GM19240 (cell line): Measurements from ENCODE around the gene PATE4.
"Not testable (repeated sequence)": the region's sequence is repeated elsewhere in the genome, so short reads cannot be mapped to it uniquely, and the experiment has no call there.

Experiments
- DNase-seq: peaks from one replicate; pipeline ENCODE4 v3.0.0; 2011; ENCODE audit warnings: low spot score; ENCODE audit not compliant: insufficient read length

The PATE4 gene

GRCh38 chr11:125833016-125833415 is at the start of gene PATE4:
TSS of gene PATE4 (plus strand) at chr11:125833316. CDS start at chr11:125833360, 44 bp downstream.
- DNase-seq, result no peak

DNA sequence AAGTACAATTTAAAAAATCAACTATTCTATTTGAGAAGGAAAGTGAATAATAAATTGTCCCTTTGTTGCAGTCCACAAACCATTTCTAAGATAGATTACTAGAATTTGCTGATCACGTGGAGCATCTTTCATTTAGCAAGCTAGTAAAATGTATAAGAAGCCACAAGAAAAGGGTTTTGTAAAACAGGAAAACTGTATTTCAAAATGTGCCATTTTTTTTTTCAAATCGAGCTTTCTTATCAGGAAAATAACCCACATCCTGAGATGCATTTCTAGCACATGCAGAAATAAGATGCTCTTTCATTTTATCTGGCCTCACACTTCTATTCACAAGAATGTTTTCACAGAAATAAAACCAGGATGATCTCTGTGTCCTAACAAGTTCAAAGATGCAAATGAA is 48.4 kb upstream of the PATE4 start:
- no peak for DNase-seq

GRCh38 chr11:125787827-125788226 is 45.3 kb upstream of the PATE4 start, which contains the start of gene PATE3:
TSS of gene PATE3 (plus strand) at chr11:125788127. CDS start at chr11:125788152, 25 bp downstream.
- no peak for DNase-seq

DNA sequence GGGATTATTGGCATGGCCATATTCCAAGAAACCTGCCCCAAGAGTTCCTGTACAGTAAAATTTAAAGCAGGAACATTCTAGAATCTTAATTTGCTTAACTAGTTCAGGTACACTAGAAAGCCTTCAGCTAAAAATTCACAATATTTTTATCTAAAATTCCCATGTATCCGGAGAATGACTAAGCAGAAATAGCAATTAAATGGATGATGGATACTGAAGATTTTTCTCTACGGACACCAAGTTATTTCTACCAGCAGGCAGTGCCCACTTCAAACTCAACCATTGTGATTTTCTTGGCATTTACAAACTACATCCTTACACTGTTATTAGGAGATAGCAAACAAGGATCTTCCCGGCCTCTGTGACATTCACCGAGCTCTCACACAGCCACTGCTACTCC is 42.3 kb upstream of the PATE4 start:
- DNase-seq, result no peak

DNA sequence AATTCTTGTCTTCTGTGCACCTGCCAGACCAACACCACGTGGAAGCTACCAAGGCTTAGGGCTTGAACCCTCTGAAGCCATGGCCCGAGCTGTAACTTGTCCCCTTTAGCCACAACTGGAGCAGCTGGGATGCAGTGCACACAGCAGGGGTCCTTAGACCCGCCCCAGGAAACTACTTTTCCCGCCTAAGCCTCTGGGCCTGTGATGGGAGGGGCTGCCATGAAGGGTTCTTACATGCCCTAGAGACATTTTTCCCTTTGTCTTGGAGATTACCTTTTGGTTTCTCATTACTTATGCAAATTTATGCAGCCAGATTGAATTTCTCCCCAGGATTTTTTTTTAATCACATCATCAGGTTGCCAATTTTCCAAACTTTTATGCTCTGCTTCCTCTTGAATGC is 35.5 kb upstream of the PATE4 start:
- DNase-seq, result no peak

GRCh38 chr11:125799808-125800207 is 33.3 kb upstream of the PATE4 start:
- no peak for DNase-seq

GRCh38 chr11:125802387-125802786 is 30.7 kb upstream of the PATE4 start:
- no peak for DNase-seq

DNA sequence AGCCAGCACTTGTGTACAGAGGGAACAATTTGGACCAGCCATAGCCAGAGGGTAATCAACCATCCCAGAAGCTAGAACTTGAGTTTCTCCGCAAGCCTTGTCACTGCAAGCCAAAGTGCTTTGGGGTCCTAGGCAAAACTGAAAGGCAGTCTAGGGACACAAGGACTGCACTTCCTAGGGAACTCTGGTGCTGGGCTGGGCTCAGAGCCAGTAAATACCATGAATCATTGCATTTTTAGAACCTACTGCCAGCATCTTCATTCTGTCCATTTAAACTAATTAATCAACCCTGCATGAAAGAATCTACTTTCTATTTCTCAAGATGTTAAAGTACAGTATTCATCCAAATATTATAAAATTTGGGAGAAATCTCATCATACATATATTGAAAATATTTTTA is 25.2 kb upstream of the PATE4 start:
- no peak for DNase-seq

- DNase-seq, result no peak
Observed at GRCh38 chr11:125835748-125836147, 2.6 kb downstream of the PATE4 start.

GRCh38 chr11:125842321-125842948 is 9.3 kb downstream of the PATE4 start:
- DNase-seq, result no peak

GRCh38 chr11:125846188-125846587 is 13.1 kb downstream of the PATE4 start:
- no peak for DNase-seq

GRCh38 chr11:125857670-125858069 is 24.6 kb downstream of the PATE4 start:
- DNase-seq, result not testable (repeated sequence)

DNA sequence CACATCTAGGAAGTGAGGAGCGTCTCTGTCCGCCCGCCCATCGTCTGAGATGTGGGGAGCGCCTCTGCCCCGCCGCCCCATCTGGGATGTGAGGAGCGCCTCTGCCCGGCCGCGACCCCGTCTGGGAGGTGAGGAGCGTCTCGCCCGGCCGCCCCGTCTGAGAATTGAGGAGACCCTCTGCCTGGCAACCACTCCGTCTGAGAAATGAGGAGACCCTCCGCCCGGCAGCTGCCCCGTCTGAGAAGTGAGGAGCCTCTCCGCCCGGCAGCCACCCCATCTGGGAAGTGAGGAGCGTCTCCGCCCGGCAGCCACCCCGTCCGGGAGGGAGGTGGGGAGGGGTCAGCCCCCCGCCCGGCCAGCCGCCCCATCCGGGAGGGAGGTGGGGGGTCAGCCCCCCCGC is 29.7 kb downstream of the PATE4 start:
- not testable (repeated sequence) for DNase-seq

DNA sequence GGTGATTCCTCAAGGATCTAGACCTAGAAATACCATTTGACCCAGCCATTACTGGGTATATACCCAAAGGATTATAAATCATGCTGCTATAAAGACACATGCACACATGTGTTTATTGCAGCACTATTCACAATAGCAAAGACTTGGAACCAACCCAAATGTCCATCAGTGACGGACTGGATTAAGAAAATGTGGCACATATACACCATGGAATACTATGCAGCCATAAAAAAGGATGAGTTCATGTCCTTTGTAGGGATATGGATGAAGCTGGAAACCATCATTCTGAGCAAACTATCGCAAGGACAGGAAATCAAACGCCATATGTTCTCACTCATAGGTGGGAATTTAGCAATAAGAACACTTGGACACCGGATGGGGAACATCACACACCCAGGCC is 32.2 kb downstream of the PATE4 start:
- not testable (repeated sequence) for DNase-seq

GRCh38 chr11:125869521-125869920 is 36.4 kb downstream of the PATE4 start:
- no peak for DNase-seq

GRCh38 chr11:125871391-125872137 is 38.4 kb downstream of the PATE4 start:
- DNase-seq, result no peak

DNA sequence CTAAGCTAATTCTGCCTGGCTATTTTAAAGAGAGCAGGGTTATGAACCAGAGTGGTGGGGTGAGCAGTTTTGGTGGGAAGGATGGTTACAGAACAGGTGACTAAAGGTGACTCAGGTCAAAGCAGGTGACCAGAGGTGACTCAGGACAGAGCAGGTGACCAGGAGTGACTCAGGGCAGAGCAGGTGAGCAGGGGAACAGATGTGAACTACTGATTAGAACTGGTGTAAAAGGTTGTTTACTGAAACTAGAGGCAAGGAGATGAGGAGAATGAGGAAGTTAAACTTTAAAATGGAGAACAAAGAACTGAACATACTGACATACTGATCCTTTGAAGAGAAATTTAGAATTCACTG is 39.0 kb downstream of the PATE4 start:
- no peak for DNase-seq

DNA sequence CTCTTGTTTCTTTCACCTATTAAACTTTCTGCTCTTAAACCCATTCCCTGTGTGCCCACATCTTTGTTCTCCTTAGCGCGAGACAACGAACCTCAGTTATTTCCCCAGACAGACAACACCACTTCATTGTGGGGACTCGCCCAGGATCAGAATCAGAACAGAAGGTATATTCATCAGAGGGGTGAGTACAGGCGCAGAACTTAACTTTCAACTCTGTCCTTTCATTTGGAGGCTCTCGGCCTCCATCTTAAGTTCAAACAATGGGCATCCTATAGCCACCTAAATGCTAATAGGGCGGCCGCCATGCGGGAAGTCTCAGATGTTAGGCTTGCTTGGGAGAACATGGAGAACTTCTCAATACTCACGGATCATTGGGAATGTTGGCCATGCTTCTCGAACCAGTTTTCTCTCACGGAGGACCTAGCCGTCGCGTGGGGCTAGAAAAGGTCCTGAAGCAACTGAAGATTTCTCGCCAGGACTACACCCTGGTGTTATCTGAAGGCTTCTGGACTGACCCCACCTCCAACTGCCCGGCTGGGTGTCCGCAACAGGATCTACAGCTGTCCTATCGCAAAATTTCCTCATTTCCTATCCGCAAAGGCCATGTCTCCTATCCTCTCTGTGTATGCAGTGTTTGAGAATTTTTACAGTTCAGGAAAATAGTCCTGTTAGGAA is 40.9 kb downstream of the PATE4 start:
- DNase-seq, result no peak

DNA sequence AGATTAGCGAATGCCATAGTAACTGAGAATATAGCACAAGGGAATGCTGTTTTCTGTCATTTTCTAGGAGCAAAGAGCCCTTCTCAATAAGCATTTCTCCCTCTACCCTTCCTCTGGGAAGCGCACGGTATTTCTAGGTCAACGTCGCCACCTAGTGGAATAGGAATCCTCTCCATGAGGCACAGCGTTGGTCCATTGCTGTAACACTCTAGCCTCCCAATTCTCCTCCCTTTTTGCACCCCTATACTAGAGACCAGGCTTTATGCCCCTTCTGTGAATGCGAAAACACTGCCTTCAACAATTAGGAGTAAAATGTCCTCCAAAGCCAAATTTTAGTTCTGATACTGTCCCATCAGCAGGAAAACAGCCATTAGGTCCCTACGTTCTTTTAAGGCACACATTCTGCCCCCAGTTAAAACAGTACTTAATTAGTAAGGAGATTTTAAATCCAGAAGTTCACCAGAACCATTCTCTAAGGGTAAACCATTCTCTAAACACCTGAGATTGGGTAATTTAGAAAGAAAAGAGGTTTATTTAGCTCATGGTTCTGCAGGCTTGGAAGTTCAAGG is 41.5 kb downstream of the PATE4 start:
- DNase-seq, result peak; percentile 26

GRCh38 chr11:125881291-125881690 is 48.2 kb downstream of the PATE4 start:
- DNase-seq, result no peak

GRCh38 chr11:125883375-125883774 is 50.3 kb downstream of the PATE4 start:
- no peak for DNase-seq

GRCh38 chr11:125886997-125887372 is 53.9 kb downstream of the PATE4 start:
- no peak for DNase-seq
